Ishikawa (cell line): ENCODE results near the gene ZBED4.

Experiments
- CEBPB ChIP-seq: IDR thresholded peaks from 2 replicates; pipeline ENCODE4 v1.6.1; 2012
- CREB1 ChIP-seq: IDR thresholded peaks from 2 replicates; pipeline ENCODE4 v1.6.1; 2012; ENCODE audit warnings: low read depth
- EGR1 ChIP-seq: IDR thresholded peaks from 2 replicates; pipeline ENCODE4 v1.6.1; 2012
- EP300 ChIP-seq: IDR thresholded peaks from 2 replicates; pipeline ENCODE4 v1.6.1; 2012; ENCODE audit warnings: borderline replicate concordance
- FOXM1 ChIP-seq: IDR thresholded peaks from 2 replicates; pipeline ENCODE4 v1.6.1; 2012; ENCODE audit warnings: low read depth, borderline replicate concordance
- MAX ChIP-seq: IDR thresholded peaks from 2 replicates; pipeline ENCODE4 v1.6.1; 2012
- NFIC ChIP-seq: IDR thresholded peaks from 2 replicates; pipeline ENCODE4 v1.6.1; 2012
- RAD21 ChIP-seq: IDR thresholded peaks from 2 replicates; pipeline ENCODE4 v1.6.1; 2012; ENCODE audit warnings: low read depth
- REST ChIP-seq: IDR thresholded peaks from 2 replicates; pipeline ENCODE4 v1.6.1; 2012; ENCODE audit warnings: low read depth, mild to moderate bottlenecking
- TAF1 ChIP-seq: IDR thresholded peaks from 2 replicates; pipeline ENCODE4 v1.6.1; 2012; ENCODE audit warnings: low read depth, mild to moderate bottlenecking
- TCF12 ChIP-seq: IDR thresholded peaks from 2 replicates; pipeline ENCODE4 v1.6.1; 2012; ENCODE audit warnings: low read depth
- TEAD4 ChIP-seq: IDR thresholded peaks from 2 replicates; pipeline ENCODE4 v1.6.1; 2012
- USF1 ChIP-seq: IDR thresholded peaks from 2 replicates; pipeline ENCODE4 v1.6.1; 2012
- YY1 ChIP-seq: IDR thresholded peaks from 2 replicates; pipeline ENCODE4 v1.6.1; 2012; ENCODE audit warnings: low read depth
- ZBTB7A ChIP-seq: IDR thresholded peaks from 2 replicates; pipeline ENCODE4 v1.6.1; 2012; ENCODE audit warnings: low read depth

ZBED4 gene

GRCh38 chr22:49885281-49885680 lies 31.6 kb downstream of the ZBED4 start:
- TF ChIP-seq YY1 (no peak), EGR1 (no peak), REST (no peak), NFIC (no peak), ZBTB7A (no peak), RAD21 (no peak), EP300 (no peak)

GRCh38 chr22:49885881-49886280 lies 32.2 kb downstream of the ZBED4 start:
- no peak for TF ChIP-seq CEBPB
- TF ChIP-seq YY1 = no peak
- no peak for TF ChIP-seq NFIC
- TF ChIP-seq FOXM1 = no peak

GRCh38 chr22:49886346-49887063 lies 32.9 kb downstream of the ZBED4 start:
- no peak for TF ChIP-seq REST
- TF ChIP-seq ZBTB7A = no peak
- TF ChIP-seq USF1 = no peak
- no peak for TF ChIP-seq EP300
- TF ChIP-seq FOXM1 = no peak
- TF ChIP-seq MAX = no peak
- TF ChIP-seq TAF1 = no peak
- no peak for TF ChIP-seq TCF12
- TF ChIP-seq EGR1 = no peak
- TF ChIP-seq NFIC = no peak
- no peak for TF ChIP-seq RAD21
- TF ChIP-seq YY1 = no peak
- no peak for TF ChIP-seq CREB1
- TF ChIP-seq CEBPB = no peak

GRCh38 chr22:49887064-49887451 lies 33.4 kb downstream of the ZBED4 start:
- TF ChIP-seq RAD21 (no peak), ZBTB7A (no peak), EP300 (no peak), REST (no peak), USF1 (no peak), MAX (no peak), NFIC (no peak), TAF1 (no peak), FOXM1 (no peak), YY1 (no peak), TCF12 (no peak), TEAD4 (no peak), CREB1 (no peak), CEBPB (no peak), EGR1 (no peak)

GRCh38 chr22:49887702-49888101 lies 34.1 kb downstream of the ZBED4 start:
- no peak for TF ChIP-seq NFIC
- no peak for TF ChIP-seq TAF1
- TF ChIP-seq YY1 = no peak
- TF ChIP-seq USF1 = no peak
- no peak for TF ChIP-seq TEAD4
- no peak for TF ChIP-seq CEBPB
- no peak for TF ChIP-seq ZBTB7A
- TF ChIP-seq EP300 = no peak
- no peak for TF ChIP-seq TCF12
- TF ChIP-seq CREB1 = no peak
- TF ChIP-seq RAD21 = no peak
- TF ChIP-seq REST = no peak
- no peak for TF ChIP-seq FOXM1
- no peak for TF ChIP-seq MAX
- TF ChIP-seq EGR1 = no peak
